WTC11 (cell line): ENCODE data around the gene NEFH. TPM values are rescaled to one million over a fixed set of nuclear protein-coding genes. Genes with fewer than 3 reads are reported as not detected.

Source experiments
- ARID4B ChIP-seq: sonication (generic); formaldehyde crosslinking; IDR thresholded peaks from 2 replicates; pipeline ENCODE4 v1.8.0; 2023; ENCODE audit warnings: missing genetic modification reagents, mild to moderate bottlenecking, borderline replicate concordance
- ATF6 ChIP-seq: sonication (generic); formaldehyde crosslinking; IDR thresholded peaks from 2 replicates; pipeline ENCODE4 v1.8.1; 2023; ENCODE audit warnings: mild to moderate bottlenecking, missing genetic modification reagents
- CBFB ChIP-seq: sonication (generic); formaldehyde crosslinking; IDR thresholded peaks from 2 replicates; pipeline ENCODE4 v1.8.1; 2022; ENCODE audit warnings: mild to moderate bottlenecking, low read depth, missing genetic modification reagents
- CREM ChIP-seq: sonication (generic); formaldehyde crosslinking; IDR thresholded peaks from 2 replicates; pipeline ENCODE4 v1.8.1; 2022; ENCODE audit warnings: mild to moderate bottlenecking, missing genetic modification reagents, moderate library complexity
- ETV6 ChIP-seq: sonication (generic); formaldehyde crosslinking; IDR thresholded peaks from 2 replicates; pipeline ENCODE4 v1.8.1; 2022; ENCODE audit warnings: mild to moderate bottlenecking, missing genetic modification reagents
- FOXK1 ChIP-seq: sonication (generic); formaldehyde crosslinking; IDR thresholded peaks from 2 replicates; pipeline ENCODE4 v1.8.0; 2022; ENCODE audit warnings: mild to moderate bottlenecking, moderate library complexity, missing genetic modification reagents
- FOXP4 ChIP-seq: sonication (generic); formaldehyde crosslinking; IDR thresholded peaks from 2 replicates; pipeline ENCODE4 v1.8.0; 2022; ENCODE audit warnings: mild to moderate bottlenecking, missing genetic modification reagents
- JAZF1 ChIP-seq: fragments of 250-450 bp; sonication (Bioruptor Pico); IDR thresholded peaks from 2 replicates; pipeline ENCODE4 v1.9.0; 2021; ENCODE audit warnings: moderate library complexity, mild to moderate bottlenecking, inconsistent platforms
- KAT7 ChIP-seq: sonication (generic); formaldehyde crosslinking; IDR thresholded peaks from 2 replicates; pipeline ENCODE4 v1.8.1; 2023; ENCODE audit warnings: missing genetic modification reagents, mild to moderate bottlenecking, borderline replicate concordance
- OVOL2 ChIP-seq: fragments of 250-450 bp; sonication (Bioruptor Pico); IDR thresholded peaks from 2 replicates; pipeline ENCODE4 v1.9.0; 2021; ENCODE audit warnings: mild to moderate bottlenecking, borderline replicate concordance
- RELA ChIP-seq: sonication (generic); formaldehyde crosslinking; IDR thresholded peaks from 2 replicates; pipeline ENCODE4 v1.8.1; 2022; ENCODE audit warnings: missing genetic modification reagents, mild to moderate bottlenecking, borderline replicate concordance
- SMAD4 ChIP-seq: sonication (generic); formaldehyde crosslinking; IDR thresholded peaks from 2 replicates; pipeline ENCODE4 v1.8.0; 2022; ENCODE audit warnings: mild to moderate bottlenecking, missing genetic modification reagents
- USF2 ChIP-seq: sonication (generic); formaldehyde crosslinking; IDR thresholded peaks from 2 replicates; pipeline ENCODE4 v1.8.1; 2023; ENCODE audit warnings: mild to moderate bottlenecking, missing genetic modification reagents, moderate library complexity
- ZMAT4 ChIP-seq: fragments of 250-450 bp; sonication (Bioruptor Pico); IDR thresholded peaks from 2 replicates; pipeline ENCODE4 v1.9.0; 2021; ENCODE audit warnings: mild to moderate bottlenecking
- ZNF263 ChIP-seq: sonication (generic); formaldehyde crosslinking; IDR thresholded peaks from 2 replicates; pipeline ENCODE4 v1.8.1; 2022; ENCODE audit warnings: low read depth, mild to moderate bottlenecking, moderate library complexity, missing genetic modification reagents
- ZNF317 ChIP-seq: sonication (generic); formaldehyde crosslinking; IDR thresholded peaks from 2 replicates; pipeline ENCODE4 v1.8.1; 2023; ENCODE audit warnings: low read depth, mild to moderate bottlenecking, moderate library complexity, missing genetic modification reagents, borderline replicate concordance
- ZNF423 ChIP-seq: fragments of 250-450 bp; sonication (Bioruptor Pico); IDR thresholded peaks from 2 replicates; pipeline ENCODE4 v2.1.2; 2022; ENCODE audit warnings: mild to moderate bottlenecking, moderate library complexity
- ZNF532 ChIP-seq: fragments of 250-450 bp; sonication (Bioruptor Pico); IDR thresholded peaks from 2 replicates; pipeline ENCODE4 v1.9.0; 2021; ENCODE audit warnings: mild to moderate bottlenecking, borderline replicate concordance
- total RNA-seq: library from RNA; stranded (reverse); gene quantifications from 3 replicates; pipeline ENCODE4 v1.2.3, GENCODE V29; 2021

The NEFH gene
- total RNA-seq, 1 experiment from 2014 or later, result 2.6 TPM

GRCh38 chr22:29480512-29481264, 670 bp downstream of the NEFH start (continued):
- TF ChIP-seq ATF6, result peak; percentile 83
- peak; percentile 99 for TF ChIP-seq SMAD4 (CRISPR knock-in tag)
- TF ChIP-seq CREM (CRISPR knock-in tag), result peak; percentile 93
- TF ChIP-seq ZNF317 (CRISPR knock-in tag), result peak; percentile 88
- no peak for TF ChIP-seq OVOL2 (CRISPR knock-in tag)
- TF ChIP-seq FOXP4, result peak; percentile 100
- TF ChIP-seq KAT7 (CRISPR knock-in tag), result peak; percentile 99
- TF ChIP-seq ZMAT4 (CRISPR knock-in tag), result no peak
- TF ChIP-seq JAZF1 (CRISPR knock-in tag), result no peak
- peak; percentile 99 for TF ChIP-seq FOXK1 (CRISPR knock-in tag)
- peak; percentile 100 for TF ChIP-seq ARID4B
- TF ChIP-seq ZNF423 (CRISPR knock-in tag), result no peak
- peak; percentile 33; the same call in 1 of the 2 replicates for TF ChIP-seq USF2
- TF ChIP-seq ETV6, result peak; percentile 99
- TF ChIP-seq ZNF532 (CRISPR knock-in tag), result peak; percentile 80; the same call in 1 of the 2 replicates
- peak; percentile 98 for TF ChIP-seq CBFB (CRISPR knock-in tag)
- peak; percentile 99 for TF ChIP-seq RELA (CRISPR knock-in tag)
- TF ChIP-seq ZNF263 (CRISPR knock-in tag), result peak; percentile 93
